DOHH2 (cell line): ENCODE measurements around the gene FBN1.

ENCODE experiments used
- CTCF ChIP-seq: fragments of 200-600 bp; sonication (generic); IDR thresholded peaks from one replicate; pipeline ENCODE4 v1.5.1; 2014; ENCODE audit warnings: antibody characterized with exemption, mild to moderate bottlenecking, low read depth, low read length; ENCODE audit not compliant: poor library complexity, severe bottlenecking
- EZH2phosphoT487 ChIP-seq: fragments of 200-600 bp; sonication (generic); IDR thresholded peaks from 2 replicates; pipeline ENCODE4 v1.6.1; 2017; ENCODE audit warnings: borderline replicate concordance, mild to moderate bottlenecking, antibody characterized with exemption, low read length, moderate library complexity, mixed read lengths

GRCh38 chr15:48466820-48467219 lies 178.7 kb downstream of the FBN1 start:
- TF ChIP-seq CTCF (no peak), EZH2phosphoT487 (no peak)
